HG03460 (cell line): ENCODE data around the gene GATAD2A.

Experiments used
- ATAC-seq: cut with Tn5 transposase; IDR thresholded peaks from one replicate; pipeline ENCODE4 v1.9.1; 2021; ENCODE audit not compliant: unreplicated experiment

The GATAD2A gene

GRCh38 chr19:19528721-19529490 is 123.4 kb downstream of the GATAD2A start, which contains the start of gene YJEFN3:
TSS of gene YJEFN3 (plus strand) at chr19:19528911. CDS start at chr19:19528933, 22 bp downstream.
- ATAC-seq, result no peak

- no peak for ATAC-seq
Measured at GRCh38 chr19:19529783-19530422, 124.4 kb downstream of the GATAD2A start.

GRCh38 chr19:19530423-19530804 is 124.9 kb downstream of the GATAD2A start:
- no peak for ATAC-seq

- ATAC-seq, result no peak
Measured at GRCh38 chr19:19530889-19531288, 125.4 kb downstream of the GATAD2A start.

- ATAC-seq, result no peak
Measured at GRCh38 chr19:19531951-19532805, 126.7 kb downstream of the GATAD2A start.

- no peak for ATAC-seq
Measured at GRCh38 chr19:19532806-19533701, 127.6 kb downstream of the GATAD2A start.

GRCh38 chr19:19533841-19534240 is 128.4 kb downstream of the GATAD2A start:
- no peak for ATAC-seq

- no peak for ATAC-seq
Measured at GRCh38 chr19:19534556-19535265, 129.2 kb downstream of the GATAD2A start.

- no peak for ATAC-seq
Measured at GRCh38 chr19:19535311-19536191, 130.1 kb downstream of the GATAD2A start.

- ATAC-seq, result no peak
Measured at GRCh38 chr19:19537075-19538048, 131.9 kb downstream of the GATAD2A start.

- ATAC-seq, result no peak
Measured at GRCh38 chr19:19538061-19538784, 132.7 kb downstream of the GATAD2A start, which contains the start of gene CILP2. TSS of gene CILP2 (plus strand) at chr19:19538265. CDS start at chr19:19538350, 85 bp downstream.

- ATAC-seq, result no peak
Measured at GRCh38 chr19:19538785-19539166, 133.3 kb downstream of the GATAD2A start.

- no peak for ATAC-seq
Measured at GRCh38 chr19:19539698-19540063, 134.2 kb downstream of the GATAD2A start.

GRCh38 chr19:19540064-19540714 is 134.7 kb downstream of the GATAD2A start:
- no peak for ATAC-seq

GRCh38 chr19:19540715-19541515 is 135.4 kb downstream of the GATAD2A start:
- ATAC-seq, result no peak

GRCh38 chr19:19541616-19542015 is 136.1 kb downstream of the GATAD2A start:
- ATAC-seq, result no peak
